Osteoblast (primary cell): Measurements from ENCODE around the gene CNOT8. TPM values are rescaled to one million over a fixed set of nuclear protein-coding genes. Genes with fewer than 3 reads are reported as not detected.

Source experiments
- DNase-seq: peaks from one replicate; pipeline ENCODE4 v3.0.0; 2011; ENCODE audit warnings: low spot score, mixed read lengths; ENCODE audit not compliant: insufficient read length; ENCODE audit errors: missing footprints
- H2AFZ ChIP-seq: 2 replicates; pipeline ENCODE4 v1.6.0; 2011; ENCODE audit warnings: mild to moderate bottlenecking, low read length
- H3K27ac ChIP-seq: 2 replicates; pipeline ENCODE4 v1.5.1; 2011; ENCODE audit warnings: mild to moderate bottlenecking, low read depth, low read length, moderate library complexity
- H3K27me3 ChIP-seq: 2 replicates; pipeline ENCODE4 v1.6.0; 2012; ENCODE audit warnings: mild to moderate bottlenecking, control low read depth, inconsistent platforms, low read length, moderate library complexity; ENCODE audit not compliant: insufficient read depth
- H3K36me3 ChIP-seq: 2 replicates; pipeline ENCODE4 v1.5.1; 2011; ENCODE audit warnings: mild to moderate bottlenecking, low read length, control low read depth, moderate library complexity; ENCODE audit not compliant: insufficient read depth
- H3K4me1 ChIP-seq: 2 replicates; pipeline ENCODE4 v1.5.1; 2011; ENCODE audit warnings: mild to moderate bottlenecking, low read length, control low read depth, moderate library complexity; ENCODE audit not compliant: insufficient read depth
- H3K4me2 ChIP-seq: 2 replicates; pipeline ENCODE4 v1.6.0; 2011; ENCODE audit warnings: mild to moderate bottlenecking, low read length; ENCODE audit not compliant: insufficient read depth
- H3K4me3 ChIP-seq: fragments of 200-600 bp; sonication (generic); 3 replicates; pipeline ENCODE4 v1.5.1; 2012; ENCODE audit warnings: mild to moderate bottlenecking, low read length, inconsistent platforms; ENCODE audit not compliant: insufficient read depth
- H3K79me2 ChIP-seq: 2 replicates; pipeline ENCODE4 v1.6.0; 2012; ENCODE audit warnings: mild to moderate bottlenecking, low read length, control low read depth, inconsistent platforms; ENCODE audit not compliant: insufficient read depth
- H3K9me3 ChIP-seq: 2 replicates; pipeline ENCODE4 v1.5.1; 2011; ENCODE audit warnings: low read depth, low read length, control low read depth
- H4K20me1 ChIP-seq: 2 replicates; pipeline ENCODE4 v1.6.0; 2012; ENCODE audit warnings: mild to moderate bottlenecking, low read length, control low read depth; ENCODE audit not compliant: insufficient read depth
- CTCF ChIP-seq: IDR thresholded peaks from 2 replicates; pipeline ENCODE4 v1.5.1; 2011; ENCODE audit warnings: mild to moderate bottlenecking, low read depth, low read length, moderate library complexity; ENCODE audit errors: extremely low read depth
- total RNA-seq: library from RNA; depleted of rRNA; stranded (reverse); fragments of >200 nt; gene quantifications from 2 replicates; pipeline ENCODE4 v1.2.3, GENCODE V29; 2012

CNOT8 gene
- total RNA-seq, 1 donor, result 55.7 TPM

DNA sequence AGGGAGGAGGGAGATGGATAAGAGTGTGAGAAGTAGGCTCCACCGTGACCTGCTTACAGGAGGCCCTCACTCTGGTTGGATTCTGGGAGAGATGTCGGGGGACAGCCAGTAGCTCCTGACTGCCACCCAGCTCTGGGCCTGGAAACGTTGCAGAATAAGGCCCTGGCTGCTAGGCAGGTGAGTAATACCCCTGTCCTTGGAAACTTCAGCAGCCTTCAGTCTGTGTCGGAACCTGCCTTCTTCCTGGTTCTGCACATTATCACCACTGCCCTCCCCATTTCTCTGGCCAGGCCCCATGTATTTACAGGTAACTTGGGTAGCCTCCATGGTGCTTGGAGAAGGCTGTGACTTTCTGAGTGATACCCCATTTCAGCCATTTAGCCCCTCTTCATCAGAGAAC lies 34.8 kb upstream of the CNOT8 start:
- no peaks in the 10 kb centered on the region for H3K79me2 ChIP-seq
- no peak overlapping the region for H3K4me3 ChIP-seq
- H2AFZ ChIP-seq, result no peak overlapping the region
- no peak for TF ChIP-seq CTCF
- DNase-seq, result no peak
- H3K9me3 ChIP-seq, result no peaks in the 10 kb centered on the region
- H3K27me3 ChIP-seq, result no peaks in the 10 kb centered on the region
- peaks cover 37% of the 10 kb centered on the region for H3K36me3 ChIP-seq
- no peak overlapping the region for H3K27ac ChIP-seq
- no peak overlapping the region for H3K4me2 ChIP-seq
- no peaks in the 10 kb centered on the region for H3K4me1 ChIP-seq
- no peaks in the 10 kb centered on the region for H4K20me1 ChIP-seq

GRCh38 chr5:154824070-154824469 lies 34.4 kb upstream of the CNOT8 start:
- no peak for TF ChIP-seq CTCF
- Histone ChIP-seq H2AFZ (no peak overlapping the region), H3K27ac (no peak overlapping the region), H3K79me2 (no peaks in the 10 kb centered on the region), H4K20me1 (no peaks in the 10 kb centered on the region), H3K4me2 (no peak overlapping the region), H3K4me1 (no peaks in the 10 kb centered on the region), H3K4me3 (no peak overlapping the region), H3K9me3 (no peaks in the 10 kb centered on the region), H3K27me3 (no peaks in the 10 kb centered on the region), H3K36me3 (peaks cover 33% of the 10 kb centered on the region)
- DNase-seq, result no peak

DNA sequence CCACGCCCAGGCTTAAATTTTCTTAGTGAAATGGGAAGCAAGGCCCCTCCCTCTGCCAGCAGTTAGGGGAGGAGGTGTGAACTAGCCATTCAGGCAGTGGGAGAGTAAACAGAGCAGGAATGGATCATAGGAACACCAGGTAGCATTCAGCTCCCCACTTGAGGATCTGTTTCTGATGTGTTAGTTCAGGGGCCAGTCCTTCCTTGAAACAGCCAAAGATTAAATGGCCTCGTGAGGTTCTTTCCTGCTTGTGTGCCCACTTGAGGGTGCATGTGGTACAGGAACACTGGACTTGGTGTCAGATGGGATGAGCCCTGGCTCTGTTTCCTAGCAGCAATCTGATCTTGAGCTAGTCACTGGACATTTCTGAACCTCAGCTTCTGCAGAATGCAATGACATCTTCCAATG lies 29.2 kb upstream of the CNOT8 start:
- Histone ChIP-seq H3K79me2 (no peaks in the 10 kb centered on the region), H3K4me3 (no peak overlapping the region), H4K20me1 (no peaks in the 10 kb centered on the region), H3K9me3 (no peaks in the 10 kb centered on the region), H3K4me2 (no peak overlapping the region), H3K36me3 (peaks cover 16% of the 10 kb centered on the region), H3K27me3 (no peaks in the 10 kb centered on the region), H3K27ac (no peak overlapping the region), H3K4me1 (no peaks in the 10 kb centered on the region), H2AFZ (no peak overlapping the region)
- TF ChIP-seq CTCF, result no peak
- no peak for DNase-seq

- no peak for TF ChIP-seq CTCF
- Histone ChIP-seq H3K27me3 (no peaks in the 10 kb centered on the region), H3K4me3 (no peak overlapping the region), H3K79me2 (no peaks in the 10 kb centered on the region), H3K4me2 (no peak overlapping the region), H4K20me1 (no peaks in the 10 kb centered on the region), H3K36me3 (peaks cover 14% of the 10 kb centered on the region), H3K9me3 (no peaks in the 10 kb centered on the region), H2AFZ (no peak overlapping the region), H3K4me1 (peaks cover 4% of the 10 kb centered on the region), H3K27ac (no peak overlapping the region)
- DNase-seq, result no peak
Measured at GRCh38 chr5:154829589-154830218, 28.7 kb upstream of the CNOT8 start.
